Nephron (organoid): ENCODE results near the gene CD101.

ENCODE experiments used
- H3K27ac Mint-ChIP-seq, 3 experiments: 2 replicates each; pipeline ENCODE4 v1.8.0; 2020; ENCODE audit warnings: mixed read lengths in 3 of 3, mild to moderate bottlenecking in 2 of 3, moderate library complexity in 1 of 3
- H3K27me3 Mint-ChIP-seq: 2 replicates; pipeline ENCODE4 v1.8.0; 2021; ENCODE audit warnings: low read depth, mild to moderate bottlenecking, moderate library complexity, mixed read lengths
- H3K36me3 Mint-ChIP-seq: 2 replicates; pipeline ENCODE4 v1.8.0; 2020; ENCODE audit warnings: low read depth, mixed read lengths
- H3K4me1 Mint-ChIP-seq: 2 replicates; pipeline ENCODE4 v1.8.0; 2020; ENCODE audit warnings: mixed read lengths
- H3K4me3 Mint-ChIP-seq, 3 experiments: 2 replicates each; pipeline ENCODE4 v1.8.0; 2020; ENCODE audit warnings: mild to moderate bottlenecking in 3 of 3, mixed read lengths in 3 of 3, moderate library complexity in 2 of 3
- H3K9me3 Mint-ChIP-seq: 2 replicates; pipeline ENCODE4 v1.8.0; 2020; ENCODE audit warnings: mixed read lengths
- TF ChIP-seq, protein P1 (sequence below), 3 experiments: fragments of 200-600 bp; sonication (generic); IDR thresholded peaks; one replicate each; pipeline ENCODE4 v1.5.0; 2021; ENCODE audit warnings: antibody characterized with exemption in 3 of 3; ENCODE audit not compliant: unreplicated experiment in 3 of 3

Gene CD101

GRCh38 chr1:116983112-116983511 is 18.4 kb upstream of the CD101 start:
- no peak overlapping the region for H3K27ac Mint-ChIP-seq
- TF ChIP-seq, protein P1, sequence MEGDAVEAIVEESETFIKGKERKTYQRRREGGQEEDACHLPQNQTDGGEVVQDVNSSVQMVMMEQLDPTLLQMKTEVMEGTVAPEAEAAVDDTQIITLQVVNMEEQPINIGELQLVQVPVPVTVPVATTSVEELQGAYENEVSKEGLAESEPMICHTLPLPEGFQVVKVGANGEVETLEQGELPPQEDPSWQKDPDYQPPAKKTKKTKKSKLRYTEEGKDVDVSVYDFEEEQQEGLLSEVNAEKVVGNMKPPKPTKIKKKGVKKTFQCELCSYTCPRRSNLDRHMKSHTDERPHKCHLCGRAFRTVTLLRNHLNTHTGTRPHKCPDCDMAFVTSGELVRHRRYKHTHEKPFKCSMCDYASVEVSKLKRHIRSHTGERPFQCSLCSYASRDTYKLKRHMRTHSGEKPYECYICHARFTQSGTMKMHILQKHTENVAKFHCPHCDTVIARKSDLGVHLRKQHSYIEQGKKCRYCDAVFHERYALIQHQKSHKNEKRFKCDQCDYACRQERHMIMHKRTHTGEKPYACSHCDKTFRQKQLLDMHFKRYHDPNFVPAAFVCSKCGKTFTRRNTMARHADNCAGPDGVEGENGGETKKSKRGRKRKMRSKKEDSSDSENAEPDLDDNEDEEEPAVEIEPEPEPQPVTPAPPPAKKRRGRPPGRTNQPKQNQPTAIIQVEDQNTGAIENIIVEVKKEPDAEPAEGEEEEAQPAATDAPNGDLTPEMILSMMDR (IDR thresholded peaks at IDR 0.05; ENCODE audit: unreplicated experiment in 3 of 3), result no peak
- H3K27me3 Mint-ChIP-seq, result no peaks in the 10 kb centered on the region
- H3K4me1 Mint-ChIP-seq, result peaks cover 38% of the 10 kb centered on the region
- peaks cover 10% of the 10 kb centered on the region for H3K9me3 Mint-ChIP-seq
- peaks cover 60% of the 10 kb centered on the region for H3K36me3 Mint-ChIP-seq
- no peak overlapping the region for H3K4me3 Mint-ChIP-seq

- H3K27me3 Mint-ChIP-seq, result no peaks in the 10 kb centered on the region
- H3K27ac Mint-ChIP-seq, result no peak overlapping the region
These were observed 17.9 kb upstream of the CD101 start for GRCh38 chr1:116983678-116984077.

DNA sequence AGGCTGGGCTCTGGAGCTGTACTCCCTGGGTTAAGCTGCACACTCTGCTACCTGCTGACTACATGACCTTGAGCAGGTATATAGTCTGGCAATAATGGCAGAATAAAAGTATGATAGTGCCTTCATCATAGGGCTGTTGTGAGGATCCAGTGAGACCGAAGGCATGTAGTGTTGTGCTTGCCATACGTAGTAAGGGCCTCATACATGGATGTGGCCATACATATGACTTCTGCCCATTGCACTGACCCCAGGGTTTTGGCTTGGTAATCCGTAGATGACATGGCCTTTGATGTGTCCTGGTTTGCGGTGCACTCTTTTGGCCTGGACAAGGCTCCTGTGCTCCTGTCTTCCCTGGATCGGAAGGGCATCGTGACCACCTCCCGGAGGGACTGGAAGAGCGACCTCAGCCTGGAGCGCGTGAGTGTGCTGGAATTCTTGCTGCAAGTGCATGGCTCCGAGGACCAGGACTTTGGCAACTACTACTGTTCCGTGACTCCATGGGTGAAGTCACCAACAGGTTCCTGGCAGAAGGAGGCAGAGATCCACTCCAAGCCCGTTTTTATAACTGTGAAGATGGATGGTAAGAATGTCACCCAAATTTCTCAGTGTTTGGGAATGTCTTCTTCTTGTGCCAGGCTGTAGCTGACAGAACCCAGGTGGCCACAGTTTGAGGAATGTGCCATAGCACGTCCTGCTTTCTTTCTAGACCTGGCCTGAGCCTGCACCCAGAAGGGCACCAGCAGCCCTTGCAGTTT is 17.0 kb upstream of the CD101 start:
- Mint-ChIP-seq H3K9me3 (peaks cover 4% of the 10 kb centered on the region), H3K4me3 (no peak overlapping the region), H3K27me3 (no peaks in the 10 kb centered on the region), H3K36me3 (peaks cover 64% of the 10 kb centered on the region), H3K27ac (no peak overlapping the region), H3K4me1 (peaks cover 38% of the 10 kb centered on the region)
- TF ChIP-seq, protein P1 (IDR thresholded peaks at IDR 0.05; ENCODE audit: unreplicated experiment in 3 of 3), result no peak

More at GRCh38 chr1:116983678-116984077, 17.9 kb upstream of the CD101 start:
- H3K4me1 Mint-ChIP-seq, result peaks cover 38% of the 10 kb centered on the region
- no peak overlapping the region for H3K4me3 Mint-ChIP-seq
- TF ChIP-seq, protein P1 (IDR thresholded peaks at IDR 0.05; ENCODE audit: unreplicated experiment in 3 of 3), result no peak
- peaks cover 65% of the 10 kb centered on the region for H3K36me3 Mint-ChIP-seq
- peaks cover 10% of the 10 kb centered on the region for H3K9me3 Mint-ChIP-seq

GRCh38 chr1:116986421-116987255 is 14.9 kb upstream of the CD101 start:
- TF ChIP-seq, protein P1 (IDR thresholded peaks at IDR 0.05; ENCODE audit: unreplicated experiment in 3 of 3), result no peak
- no peak overlapping the region for H3K4me3 Mint-ChIP-seq
- H3K4me1 Mint-ChIP-seq, result peaks cover 37% of the 10 kb centered on the region
- peak overlapping the region in 1 of 3 experiments; percentile 42 for H3K27ac Mint-ChIP-seq
- H3K9me3 Mint-ChIP-seq, result peaks cover 2% of the 10 kb centered on the region
- H3K36me3 Mint-ChIP-seq, result peaks cover 75% of the 10 kb centered on the region
- no peaks in the 10 kb centered on the region for H3K27me3 Mint-ChIP-seq

DNA sequence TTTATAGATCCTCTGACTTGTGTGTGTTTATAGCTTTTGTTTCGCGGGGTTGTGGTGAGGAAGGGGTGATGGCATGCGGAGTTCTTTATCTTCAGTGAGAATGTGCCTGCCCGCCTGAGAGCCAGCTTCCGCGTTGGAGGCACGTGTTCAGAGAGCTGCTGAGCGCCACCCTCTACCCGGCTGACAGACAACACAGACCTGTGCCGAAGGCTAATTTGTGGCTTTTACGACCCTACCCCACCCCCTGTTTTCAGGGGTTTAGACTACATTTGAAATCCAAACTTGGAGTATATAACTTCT is 14.4 kb upstream of the CD101 start:
- Mint-ChIP-seq H3K36me3 (peaks cover 76% of the 10 kb centered on the region), H3K4me3 (no peak overlapping the region), H3K27me3 (no peaks in the 10 kb centered on the region), H3K27ac (peak overlapping the region in 1 of 3 experiments; percentile 42), H3K9me3 (peaks cover 6% of the 10 kb centered on the region), H3K4me1 (peaks cover 31% of the 10 kb centered on the region)
- TF ChIP-seq, protein P1 (IDR thresholded peaks at IDR 0.05; ENCODE audit: unreplicated experiment in 3 of 3), result no peak
